Mammary epithelial cell (primary cell): ENCODE results near the gene ERF.

Source experiments
- EZH2 ChIP-seq: IDR thresholded peaks from 2 replicates; pipeline ENCODE4 v1.6.1; 2012; ENCODE audit warnings: low read length, inconsistent platforms, borderline replicate concordance
- TF ChIP-seq, protein P1 (sequence below), 2 donors: IDR thresholded peaks in 1 of 2; conservative IDR thresholded peaks in 1 of 2; 2 replicates each; pipeline ENCODE4 v1.5.1; 2011 to 2012; ENCODE audit warnings: inconsistent platforms in 2 of 2, low read length in 2 of 2, mild to moderate bottlenecking in 2 of 2, control low read depth in 1 of 2, low read depth in 1 of 2; ENCODE audit not compliant: insufficient read depth in 1 of 2; ENCODE audit errors: extremely low read depth in 1 of 2

GRCh38 chr19:42288881-42289555 is 34.1 kb upstream of the ERF start:
- TF ChIP-seq, protein P1, sequence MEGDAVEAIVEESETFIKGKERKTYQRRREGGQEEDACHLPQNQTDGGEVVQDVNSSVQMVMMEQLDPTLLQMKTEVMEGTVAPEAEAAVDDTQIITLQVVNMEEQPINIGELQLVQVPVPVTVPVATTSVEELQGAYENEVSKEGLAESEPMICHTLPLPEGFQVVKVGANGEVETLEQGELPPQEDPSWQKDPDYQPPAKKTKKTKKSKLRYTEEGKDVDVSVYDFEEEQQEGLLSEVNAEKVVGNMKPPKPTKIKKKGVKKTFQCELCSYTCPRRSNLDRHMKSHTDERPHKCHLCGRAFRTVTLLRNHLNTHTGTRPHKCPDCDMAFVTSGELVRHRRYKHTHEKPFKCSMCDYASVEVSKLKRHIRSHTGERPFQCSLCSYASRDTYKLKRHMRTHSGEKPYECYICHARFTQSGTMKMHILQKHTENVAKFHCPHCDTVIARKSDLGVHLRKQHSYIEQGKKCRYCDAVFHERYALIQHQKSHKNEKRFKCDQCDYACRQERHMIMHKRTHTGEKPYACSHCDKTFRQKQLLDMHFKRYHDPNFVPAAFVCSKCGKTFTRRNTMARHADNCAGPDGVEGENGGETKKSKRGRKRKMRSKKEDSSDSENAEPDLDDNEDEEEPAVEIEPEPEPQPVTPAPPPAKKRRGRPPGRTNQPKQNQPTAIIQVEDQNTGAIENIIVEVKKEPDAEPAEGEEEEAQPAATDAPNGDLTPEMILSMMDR (conservative IDR thresholded peaks at IDR 0.05 in 1 of 2, IDR thresholded peaks at IDR 0.05 in 1 of 2; ENCODE audit: extremely low read depth in 1 of 2, insufficient read depth in 1 of 2, low read depth in 1 of 2, low read length in 2 of 2) = no peak
- no peak for TF ChIP-seq EZH2
